ENCODE data around the gene GPR153. TPM values are rescaled to one million over a fixed set of nuclear protein-coding genes. Genes with fewer than 3 reads are reported as not detected.

GPR153 gene
- polyA plus RNA-seq, 2 donors = 2.7 to 3.9 TPM

DNA sequence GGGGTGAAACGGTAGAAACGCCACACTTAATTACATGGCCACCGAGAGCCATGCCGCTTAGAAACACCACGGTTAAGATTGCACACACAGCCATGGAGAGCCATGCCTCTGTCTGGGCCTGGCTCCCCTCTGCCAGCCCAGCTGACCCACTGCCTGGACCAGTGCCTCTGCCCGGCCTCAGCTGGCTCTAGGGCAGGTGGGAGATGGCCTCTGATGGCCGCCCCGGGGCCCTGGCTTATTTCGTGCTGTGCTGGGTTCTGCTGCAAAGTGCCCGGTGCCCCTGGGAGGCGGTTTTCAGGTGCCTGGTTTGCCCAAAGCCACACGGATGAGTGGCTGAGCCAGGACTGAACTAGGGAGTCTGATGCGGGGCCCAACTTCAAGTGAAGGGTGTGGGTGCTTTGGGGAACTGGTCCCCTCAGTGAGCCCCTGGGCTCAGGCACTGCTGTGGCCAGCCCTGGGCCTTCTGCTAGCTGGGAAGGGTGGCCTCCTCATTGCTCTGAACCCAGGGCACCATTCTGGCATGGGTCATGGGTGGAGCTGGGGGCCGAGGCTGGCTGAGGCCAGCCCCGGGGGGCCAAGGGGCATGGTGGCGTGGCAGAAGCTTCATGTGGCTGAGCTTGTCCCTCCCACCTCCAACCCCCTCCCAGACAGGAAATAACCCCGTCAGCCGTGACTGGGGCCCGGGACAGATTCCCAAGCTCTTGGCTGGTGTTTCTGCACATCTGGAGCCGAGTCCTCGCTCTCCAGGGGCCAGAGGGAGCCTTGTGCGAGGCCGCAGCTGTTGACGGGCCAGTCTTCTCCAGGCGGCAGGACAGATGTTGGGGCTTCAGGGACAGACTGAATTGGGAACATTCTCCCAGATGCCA, 1.9 kb upstream of the GPR153 start:
- Histone ChIP-seq H3K4me3 (ENCODE audit: low read depth in 1 of 2, low read length in 2 of 2) (no peak overlapping the region), H3K27ac (ENCODE audit: low read depth in 2 of 2, low read length in 1 of 2) (no peak overlapping the region), H3K27me3 (ENCODE audit: control insufficient read depth in 1 of 2, insufficient read depth in 2 of 2, low read length in 2 of 2) (no peaks in the 10 kb centered on the region), H3K9me3 (ENCODE audit: control insufficient read depth in 2 of 2, insufficient read depth in 1 of 2, low read depth in 1 of 2, low read length in 1 of 2) (no peaks in the 10 kb centered on the region), H3K36me3 (ENCODE audit: control insufficient read depth in 2 of 2, insufficient read depth in 2 of 2, low read length in 1 of 2) (peaks cover 0 to 2% of the 10 kb centered on the region in 2 donors), H3K4me1 (ENCODE audit: control insufficient read depth in 2 of 2, insufficient read depth in 2 of 2, low read length in 1 of 2) (peaks cover 0 to 11% of the 10 kb centered on the region in 2 donors)
- 73 to 74% methylated on average over 25 of the region's 25 CpGs for WGBS, 2 donors

DNA sequence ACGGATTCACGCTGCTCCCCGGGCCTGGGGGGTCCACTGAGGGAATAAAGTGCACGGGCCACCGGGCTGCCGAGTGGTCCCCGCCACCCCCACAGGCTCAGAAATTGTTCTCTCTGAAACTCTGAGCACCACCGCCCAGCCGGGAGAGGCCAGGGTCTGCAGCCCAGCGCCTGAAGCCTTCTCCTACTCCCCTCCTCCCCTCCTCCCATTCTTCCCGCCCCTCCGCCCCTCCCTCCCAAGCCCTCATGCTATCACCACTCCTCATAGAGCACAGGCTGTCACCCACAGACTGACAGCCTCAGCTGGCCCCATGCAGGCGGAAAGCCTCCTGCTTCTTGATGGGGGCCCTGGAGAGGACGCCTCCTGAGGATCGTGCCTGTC, 707 bp upstream of the GPR153 start:
- peak overlapping the region in 1 of 2 donors; percentile 55 for H3K4me3 ChIP-seq (ENCODE audit: low read depth in 1 of 2, low read length in 2 of 2)
- peaks cover 0 to 2% of the 10 kb centered on the region in 2 donors for H3K36me3 ChIP-seq (ENCODE audit: control insufficient read depth in 2 of 2, insufficient read depth in 2 of 2, low read length in 1 of 2)
- WGBS, 2 donors = 23 to 24% methylated on average over 12 to 15 of the region's 15 CpGs
- no peaks in the 10 kb centered on the region for H3K9me3 ChIP-seq (ENCODE audit: control insufficient read depth in 2 of 2, insufficient read depth in 1 of 2, low read depth in 1 of 2, low read length in 1 of 2)
- peaks cover 0 to 11% of the 10 kb centered on the region in 2 donors for H3K4me1 ChIP-seq (ENCODE audit: control insufficient read depth in 2 of 2, insufficient read depth in 2 of 2, low read length in 1 of 2)
- peak overlapping the region in 1 of 2 donors; percentile 8 for H3K27ac ChIP-seq (ENCODE audit: low read depth in 2 of 2, low read length in 1 of 2)
- H3K27me3 ChIP-seq (ENCODE audit: control insufficient read depth in 1 of 2, insufficient read depth in 2 of 2, low read length in 2 of 2) = no peaks in the 10 kb centered on the region

DNA sequence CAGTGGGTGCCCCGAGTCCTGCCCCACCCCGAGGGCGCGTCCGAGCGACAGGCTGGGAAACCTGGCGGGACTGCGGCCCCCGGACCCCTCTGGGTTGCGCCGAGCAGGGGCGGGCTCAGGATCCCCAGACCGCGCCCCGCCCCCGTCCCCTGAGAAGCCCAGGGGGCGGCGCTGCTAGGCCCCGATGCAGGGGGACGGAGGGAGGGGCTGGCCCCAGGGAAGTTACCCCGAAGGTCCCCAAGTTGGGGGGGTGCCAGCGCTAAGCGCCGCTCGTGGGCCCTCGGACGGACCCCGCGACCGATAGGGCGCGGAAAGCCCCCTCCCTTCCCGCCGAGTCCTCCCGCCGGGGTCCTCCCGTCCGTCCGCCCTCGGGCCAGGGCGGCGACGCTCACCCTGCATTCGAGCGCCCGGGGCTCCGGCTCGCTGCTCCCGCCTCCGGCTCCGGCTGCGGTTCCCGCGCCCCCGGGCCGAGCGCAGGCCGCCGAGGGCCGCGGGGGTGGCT, 414 bp downstream of the GPR153 start:
- H3K4me3 ChIP-seq (ENCODE audit: low read depth in 1 of 2, low read length in 2 of 2) = peak overlapping the region; percentile 53 to 55
- no peaks in the 10 kb centered on the region for H3K27me3 ChIP-seq (ENCODE audit: control insufficient read depth in 1 of 2, insufficient read depth in 2 of 2, low read length in 2 of 2)
- peaks cover 0 to 2% of the 10 kb centered on the region in 2 donors for H3K36me3 ChIP-seq (ENCODE audit: control insufficient read depth in 2 of 2, insufficient read depth in 2 of 2, low read length in 1 of 2)
- peak overlapping the region in 1 of 2 donors; percentile 54 for H3K27ac ChIP-seq (ENCODE audit: low read depth in 2 of 2, low read length in 1 of 2)
- no peaks in the 10 kb centered on the region for H3K9me3 ChIP-seq (ENCODE audit: control insufficient read depth in 2 of 2, insufficient read depth in 1 of 2, low read depth in 1 of 2, low read length in 1 of 2)
- H3K4me1 ChIP-seq (ENCODE audit: control insufficient read depth in 2 of 2, insufficient read depth in 2 of 2, low read length in 1 of 2) = peaks cover 0 to 11% of the 10 kb centered on the region in 2 donors
- 1% methylated on average over 29 to 61 of the region's 61 CpGs for WGBS, 2 donors

DNA sequence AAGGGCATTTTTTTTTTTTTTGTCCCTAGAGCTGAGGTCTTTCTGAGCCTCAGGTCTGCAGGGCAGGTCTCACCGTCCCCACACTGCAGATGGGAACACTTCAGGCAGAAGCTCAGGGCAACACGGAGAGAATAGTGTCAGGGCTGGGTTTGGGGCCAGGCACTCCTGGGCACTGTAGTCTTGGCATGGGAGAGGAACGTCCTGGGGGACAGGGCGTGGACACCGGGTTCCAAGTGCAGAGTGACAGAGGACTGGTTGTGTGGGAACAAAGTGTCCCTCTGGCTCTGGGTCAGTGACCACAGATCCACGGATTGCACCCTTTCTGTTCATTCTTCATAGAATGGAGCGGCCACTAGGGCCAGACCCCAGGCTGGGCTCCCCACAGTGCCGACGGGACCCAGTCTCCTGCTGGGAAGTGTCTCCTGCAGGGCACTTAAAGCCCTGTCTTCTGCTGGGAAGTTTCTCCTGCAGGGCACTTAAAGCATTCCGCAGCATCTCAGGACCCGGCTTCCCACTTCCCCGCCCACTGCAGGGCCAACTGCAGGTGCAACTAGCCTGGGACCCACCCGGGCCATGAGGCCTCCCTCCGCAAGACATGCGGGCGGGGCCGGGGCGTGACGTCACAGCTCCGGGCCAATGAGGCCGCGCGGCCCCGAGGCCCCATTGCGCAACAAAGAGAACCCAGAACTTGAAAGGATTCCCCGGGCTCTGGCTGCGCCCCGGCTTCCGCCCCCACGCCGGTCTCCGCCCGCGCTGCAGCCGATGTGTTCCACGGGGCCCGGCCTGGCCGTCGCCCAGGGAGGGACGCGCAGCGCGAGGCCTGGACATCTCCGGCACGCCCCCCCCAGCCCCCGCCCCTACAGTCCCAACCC, 1.2 kb downstream of the GPR153 start:
- no peaks in the 10 kb centered on the region for H3K27me3 ChIP-seq (ENCODE audit: control insufficient read depth in 1 of 2, insufficient read depth in 2 of 2, low read length in 2 of 2)
- H3K27ac ChIP-seq (ENCODE audit: low read depth in 2 of 2, low read length in 1 of 2) = peak overlapping the region; percentile 28 to 54
- peak overlapping the region; percentile 40 to 55 for H3K4me3 ChIP-seq (ENCODE audit: low read depth in 1 of 2, low read length in 2 of 2)
- WGBS, 2 donors = 6 to 8% methylated on average over 44 to 46 of the region's 46 CpGs
- peaks cover 0 to 11% of the 10 kb centered on the region in 2 donors for H3K4me1 ChIP-seq (ENCODE audit: control insufficient read depth in 2 of 2, insufficient read depth in 2 of 2, low read length in 1 of 2)
- no peaks in the 10 kb centered on the region for H3K9me3 ChIP-seq (ENCODE audit: control insufficient read depth in 2 of 2, insufficient read depth in 1 of 2, low read depth in 1 of 2, low read length in 1 of 2)
- H3K36me3 ChIP-seq (ENCODE audit: control insufficient read depth in 2 of 2, insufficient read depth in 2 of 2, low read length in 1 of 2) = peaks cover 0 to 2% of the 10 kb centered on the region in 2 donors

DNA sequence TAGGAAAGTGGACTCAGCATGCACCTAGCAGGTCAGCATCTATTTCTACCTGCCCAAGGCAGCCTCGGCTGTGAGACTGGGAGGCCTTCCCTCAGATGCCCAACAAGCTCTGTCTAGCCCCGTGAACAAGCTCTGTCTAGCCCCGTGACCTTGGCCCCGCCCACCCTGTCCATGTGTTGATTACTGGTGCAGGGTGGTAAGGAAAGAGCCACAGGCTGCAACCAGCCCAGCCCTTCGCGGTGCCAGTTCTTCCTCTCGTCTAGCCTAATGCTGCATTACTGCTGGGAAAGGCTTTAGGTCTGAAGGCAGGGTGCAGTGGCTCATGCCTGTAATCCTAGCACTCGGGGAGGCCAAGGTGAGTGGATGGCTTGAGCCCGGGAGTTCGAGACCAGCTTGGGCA, 2.2 kb downstream of the GPR153 start:
- peaks cover 0 to 9% of the 10 kb centered on the region in 2 donors for H3K36me3 ChIP-seq (ENCODE audit: control insufficient read depth in 2 of 2, insufficient read depth in 2 of 2, low read length in 1 of 2)
- H3K4me3 ChIP-seq (ENCODE audit: low read depth in 1 of 2, low read length in 2 of 2) = no peak overlapping the region
- peaks cover 0 to 9% of the 10 kb centered on the region in 2 donors for H3K4me1 ChIP-seq (ENCODE audit: control insufficient read depth in 2 of 2, insufficient read depth in 2 of 2, low read length in 1 of 2)
- no peaks in the 10 kb centered on the region for H3K27me3 ChIP-seq (ENCODE audit: control insufficient read depth in 1 of 2, insufficient read depth in 2 of 2, low read length in 2 of 2)
- no peaks in the 10 kb centered on the region for H3K9me3 ChIP-seq (ENCODE audit: control insufficient read depth in 2 of 2, insufficient read depth in 1 of 2, low read depth in 1 of 2, low read length in 1 of 2)
- 51 to 54% methylated on average over 10 of the region's 10 CpGs for WGBS, 2 donors
- H3K27ac ChIP-seq (ENCODE audit: low read depth in 2 of 2, low read length in 1 of 2) = peak overlapping the region; percentile 11 to 47

DNA sequence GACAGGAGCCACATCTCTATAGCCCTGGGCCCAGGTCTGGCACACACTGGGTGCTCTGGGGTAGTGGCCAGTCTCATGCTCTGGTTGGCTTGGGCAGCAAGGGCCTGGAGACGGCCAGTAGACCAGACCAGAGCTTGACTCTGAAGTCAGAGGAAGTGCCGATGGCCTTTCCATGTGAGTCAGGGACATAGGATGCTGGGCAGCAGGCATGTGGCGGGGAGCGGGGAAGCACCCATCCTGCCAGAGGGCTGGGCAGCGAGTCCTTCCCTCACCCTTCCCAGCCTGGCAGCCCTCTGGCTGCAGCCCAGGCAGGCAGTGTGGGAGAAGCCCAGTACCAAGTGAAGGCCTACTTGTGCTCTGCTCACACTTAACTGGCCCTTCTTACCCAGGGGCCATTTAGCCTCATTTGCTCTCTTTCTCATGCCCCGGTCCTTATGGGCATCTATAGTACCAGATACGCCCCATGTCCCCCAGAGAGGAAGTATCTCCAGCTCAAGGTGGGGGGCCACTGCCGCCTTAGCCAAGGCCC, 3.3 kb downstream of the GPR153 start:
- 90 to 93% methylated on average over 7 to 8 of the region's 8 CpGs for WGBS, 2 donors
- Histone ChIP-seq H3K27me3 (ENCODE audit: control insufficient read depth in 1 of 2, insufficient read depth in 2 of 2, low read length in 2 of 2) (no peaks in the 10 kb centered on the region), H3K36me3 (ENCODE audit: control insufficient read depth in 2 of 2, insufficient read depth in 2 of 2, low read length in 1 of 2) (peaks cover 0 to 10% of the 10 kb centered on the region in 2 donors), H3K4me1 (ENCODE audit: control insufficient read depth in 2 of 2, insufficient read depth in 2 of 2, low read length in 1 of 2) (peaks cover 0 to 6% of the 10 kb centered on the region in 2 donors), H3K4me3 (ENCODE audit: low read depth in 1 of 2, low read length in 2 of 2) (no peak overlapping the region), H3K27ac (ENCODE audit: low read depth in 2 of 2, low read length in 1 of 2) (no peak overlapping the region), H3K9me3 (ENCODE audit: control insufficient read depth in 2 of 2, insufficient read depth in 1 of 2, low read depth in 1 of 2, low read length in 1 of 2) (no peaks in the 10 kb centered on the region)

DNA sequence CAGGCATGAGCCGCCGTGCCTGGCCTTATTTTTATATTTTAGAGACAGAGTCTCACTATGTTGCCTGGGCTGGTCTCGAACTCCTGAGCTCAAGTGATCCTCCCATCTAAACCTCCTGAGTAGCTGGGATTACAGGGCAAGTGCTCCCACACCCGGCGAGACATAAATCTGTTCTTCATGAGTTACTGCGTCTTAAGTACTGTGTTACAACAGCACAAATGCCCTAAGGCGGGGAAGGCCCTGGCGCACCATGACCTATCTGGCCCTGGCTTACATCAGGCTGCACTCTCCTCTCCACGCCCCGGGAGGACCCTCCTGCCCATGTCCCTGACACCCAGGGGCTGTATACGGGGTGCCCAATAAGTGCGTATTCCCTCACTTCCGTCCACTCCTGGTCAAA, 4.3 kb downstream of the GPR153 start:
- Histone ChIP-seq H3K27me3 (ENCODE audit: control insufficient read depth in 1 of 2, insufficient read depth in 2 of 2, low read length in 2 of 2) (no peaks in the 10 kb centered on the region), H3K36me3 (ENCODE audit: control insufficient read depth in 2 of 2, insufficient read depth in 2 of 2, low read length in 1 of 2) (peaks cover 0 to 10% of the 10 kb centered on the region in 2 donors), H3K27ac (ENCODE audit: low read depth in 2 of 2, low read length in 1 of 2) (no peak overlapping the region), H3K4me1 (ENCODE audit: control insufficient read depth in 2 of 2, insufficient read depth in 2 of 2, low read length in 1 of 2) (peaks cover 0 to 6% of the 10 kb centered on the region in 2 donors), H3K4me3 (ENCODE audit: low read depth in 1 of 2, low read length in 2 of 2) (no peak overlapping the region), H3K9me3 (ENCODE audit: control insufficient read depth in 2 of 2, insufficient read depth in 1 of 2, low read depth in 1 of 2, low read length in 1 of 2) (no peaks in the 10 kb centered on the region)
- 80 to 85% methylated on average over 13 of the region's 13 CpGs for WGBS, 2 donors

DNA sequence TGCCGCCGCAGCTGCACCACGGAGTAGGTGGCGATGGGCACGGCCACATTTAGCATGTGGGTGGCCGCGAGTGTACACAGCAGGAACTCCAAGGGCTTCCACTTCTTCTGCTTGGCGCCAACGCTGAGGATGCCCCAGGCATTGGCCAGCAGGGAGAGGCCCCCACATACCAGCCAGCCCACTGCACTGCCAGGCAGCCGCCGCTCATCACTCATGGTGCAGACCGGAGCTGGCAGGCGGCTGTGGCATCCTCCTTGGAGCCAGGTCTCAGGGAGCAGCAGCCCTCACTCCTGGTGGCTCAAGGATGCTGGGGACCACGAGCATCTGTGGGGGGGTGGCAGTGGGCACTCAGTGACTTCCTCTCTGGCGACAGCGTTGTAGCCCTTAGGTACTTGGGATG, 6.2 kb downstream of the GPR153 start:
- 90 to 91% methylated on average over 16 of the region's 16 CpGs for WGBS, 2 donors
- Histone ChIP-seq H3K4me3 (ENCODE audit: low read depth in 1 of 2, low read length in 2 of 2) (no peak overlapping the region), H3K27me3 (ENCODE audit: control insufficient read depth in 1 of 2, insufficient read depth in 2 of 2, low read length in 2 of 2) (no peaks in the 10 kb centered on the region), H3K9me3 (ENCODE audit: control insufficient read depth in 2 of 2, insufficient read depth in 1 of 2, low read depth in 1 of 2, low read length in 1 of 2) (no peaks in the 10 kb centered on the region), H3K36me3 (ENCODE audit: control insufficient read depth in 2 of 2, insufficient read depth in 2 of 2, low read length in 1 of 2) (peaks cover 0 to 10% of the 10 kb centered on the region in 2 donors), H3K4me1 (ENCODE audit: control insufficient read depth in 2 of 2, insufficient read depth in 2 of 2, low read length in 1 of 2) (peaks cover 0 to 8% of the 10 kb centered on the region in 2 donors), H3K27ac (ENCODE audit: low read depth in 2 of 2, low read length in 1 of 2) (no peak overlapping the region)

DNA sequence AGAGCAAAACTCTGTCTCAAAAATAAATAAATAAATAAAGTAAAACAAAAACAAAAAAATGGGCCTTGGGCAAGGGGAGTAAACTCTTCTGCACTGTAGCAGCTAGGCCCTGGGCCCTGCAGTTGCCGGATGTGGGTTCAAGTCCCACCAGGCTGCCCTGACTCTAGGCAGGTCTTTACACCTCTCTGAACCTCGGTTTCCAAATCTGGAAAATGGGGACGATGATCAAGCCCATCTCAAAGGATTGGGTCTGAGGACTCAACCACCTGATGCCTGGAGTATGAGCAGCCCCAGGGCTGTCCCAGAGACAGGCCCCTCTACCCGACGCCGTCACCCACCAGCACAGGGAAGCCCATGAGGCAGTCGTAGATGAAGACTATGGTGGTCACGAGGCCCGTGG, 7.5 kb downstream of the GPR153 start:
- no peaks in the 10 kb centered on the region for H3K27me3 ChIP-seq (ENCODE audit: control insufficient read depth in 1 of 2, insufficient read depth in 2 of 2, low read length in 2 of 2)
- 92 to 95% methylated on average over 9 of the region's 9 CpGs for whole genome bisulfite sequencing, 2 donors

More for the DNA sequence above, 7.5 kb downstream of the GPR153 start:
- Histone ChIP-seq H3K4me1 (ENCODE audit: control insufficient read depth in 2 of 2, insufficient read depth in 2 of 2, low read length in 1 of 2) (peaks cover 5 to 6% of the 10 kb centered on the region in 2 donors), H3K9me3 (ENCODE audit: control insufficient read depth in 2 of 2, insufficient read depth in 1 of 2, low read depth in 1 of 2, low read length in 1 of 2) (no peaks in the 10 kb centered on the region), H3K4me3 (ENCODE audit: low read depth in 1 of 2, low read length in 2 of 2) (no peak overlapping the region), H3K36me3 (ENCODE audit: control insufficient read depth in 2 of 2, insufficient read depth in 2 of 2, low read length in 1 of 2) (peaks cover 0 to 10% of the 10 kb centered on the region in 2 donors), H3K27ac (ENCODE audit: low read depth in 2 of 2, low read length in 1 of 2) (no peak overlapping the region)
